ENCODE measurements around the gene SPOCK3. TPM values are rescaled to one million over a fixed set of nuclear protein-coding genes. Genes with fewer than 3 reads are reported as not detected.

The SPOCK3 gene
- total RNA-seq, 2 donors from 2014 or later: not detected

DNA sequence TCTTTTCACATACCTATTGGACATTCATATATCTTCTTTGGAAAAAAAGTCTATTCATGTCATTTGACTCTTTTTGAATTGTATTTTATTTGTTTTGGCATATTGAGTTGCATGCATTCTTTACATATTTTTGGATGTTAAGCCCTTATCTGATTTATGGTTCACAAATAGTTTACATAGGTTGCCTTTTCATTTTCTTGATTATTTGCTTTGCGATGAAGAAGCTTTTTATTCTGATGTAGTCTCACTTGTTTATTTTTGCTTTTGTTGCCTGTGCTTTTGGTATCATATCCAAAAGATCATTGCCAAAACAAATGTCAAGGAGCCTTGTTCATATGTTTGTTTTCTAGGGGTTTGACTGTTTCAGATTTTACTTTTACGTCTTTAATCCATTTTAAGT, 43.9 kb downstream of the SPOCK3 start:
- Histone ChIP-seq H3K36me3 (no peaks in the 10 kb centered on the region), H3K9me3 (no peaks in the 10 kb centered on the region), H3K27ac (no peak overlapping the region), H3K4me3 (no peak overlapping the region), H3K4me1 (no peaks in the 10 kb centered on the region), H3K27me3 (no peaks in the 10 kb centered on the region)
- no peak for DNase-seq (ENCODE audit: low spot score)
- TF ChIP-seq, protein P1, sequence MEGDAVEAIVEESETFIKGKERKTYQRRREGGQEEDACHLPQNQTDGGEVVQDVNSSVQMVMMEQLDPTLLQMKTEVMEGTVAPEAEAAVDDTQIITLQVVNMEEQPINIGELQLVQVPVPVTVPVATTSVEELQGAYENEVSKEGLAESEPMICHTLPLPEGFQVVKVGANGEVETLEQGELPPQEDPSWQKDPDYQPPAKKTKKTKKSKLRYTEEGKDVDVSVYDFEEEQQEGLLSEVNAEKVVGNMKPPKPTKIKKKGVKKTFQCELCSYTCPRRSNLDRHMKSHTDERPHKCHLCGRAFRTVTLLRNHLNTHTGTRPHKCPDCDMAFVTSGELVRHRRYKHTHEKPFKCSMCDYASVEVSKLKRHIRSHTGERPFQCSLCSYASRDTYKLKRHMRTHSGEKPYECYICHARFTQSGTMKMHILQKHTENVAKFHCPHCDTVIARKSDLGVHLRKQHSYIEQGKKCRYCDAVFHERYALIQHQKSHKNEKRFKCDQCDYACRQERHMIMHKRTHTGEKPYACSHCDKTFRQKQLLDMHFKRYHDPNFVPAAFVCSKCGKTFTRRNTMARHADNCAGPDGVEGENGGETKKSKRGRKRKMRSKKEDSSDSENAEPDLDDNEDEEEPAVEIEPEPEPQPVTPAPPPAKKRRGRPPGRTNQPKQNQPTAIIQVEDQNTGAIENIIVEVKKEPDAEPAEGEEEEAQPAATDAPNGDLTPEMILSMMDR (IDR thresholded peaks at IDR 0.05): no peak

DNA sequence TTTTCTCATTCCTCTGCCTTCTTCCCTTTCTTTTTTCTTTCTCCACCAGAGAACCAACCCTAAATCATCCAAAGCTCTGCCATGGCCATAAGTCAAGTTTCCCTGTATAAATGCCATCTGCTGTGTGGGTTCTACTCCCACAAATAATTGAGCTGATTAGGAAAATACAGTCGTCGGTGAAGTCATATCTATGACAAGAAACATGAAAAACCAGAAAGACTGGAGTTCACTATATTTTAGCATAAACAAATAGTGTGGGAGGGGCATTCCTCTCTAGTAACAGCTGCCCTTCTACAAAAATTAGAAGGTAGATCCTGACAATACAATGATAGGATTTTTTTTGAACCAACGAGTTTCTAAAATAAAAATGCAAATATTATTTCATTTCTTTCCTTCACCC, 48.8 kb downstream of the SPOCK3 start:
- Histone ChIP-seq H3K27ac (no peak overlapping the region), H3K4me1 (no peaks in the 10 kb centered on the region), H3K36me3 (no peaks in the 10 kb centered on the region), H3K27me3 (no peaks in the 10 kb centered on the region), H3K9me3 (no peaks in the 10 kb centered on the region), H3K4me3 (no peak overlapping the region)
- no peak for DNase-seq (ENCODE audit: low spot score)
- TF ChIP-seq, protein P1 (IDR thresholded peaks at IDR 0.05): no peak

DNA sequence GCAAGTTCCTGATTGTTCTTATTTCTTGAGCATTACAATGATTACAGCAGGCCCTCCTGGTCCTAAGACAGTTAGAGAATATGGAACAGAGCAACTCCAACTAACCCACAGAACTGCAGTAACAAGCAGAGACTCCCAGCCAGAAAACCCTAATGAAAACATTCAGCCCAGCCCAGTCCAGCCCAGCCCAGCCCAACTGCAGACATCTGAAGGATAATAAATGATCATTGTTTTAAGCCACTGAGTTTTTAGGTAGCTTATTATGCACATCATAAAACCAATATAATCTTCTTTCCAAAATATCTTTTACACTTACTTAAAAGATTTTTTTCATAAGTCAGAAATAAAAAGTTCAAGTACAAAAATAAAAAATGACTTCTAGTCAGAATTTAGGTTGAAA, 51.3 kb downstream of the SPOCK3 start:
- Histone ChIP-seq H3K9me3 (no peaks in the 10 kb centered on the region), H3K36me3 (no peaks in the 10 kb centered on the region), H3K4me3 (no peak overlapping the region), H3K4me1 (no peaks in the 10 kb centered on the region), H3K27me3 (no peaks in the 10 kb centered on the region), H3K27ac (no peak overlapping the region)
- DNase-seq (ENCODE audit: low spot score): no peak
- TF ChIP-seq, protein P1 (IDR thresholded peaks at IDR 0.05): no peak

DNA sequence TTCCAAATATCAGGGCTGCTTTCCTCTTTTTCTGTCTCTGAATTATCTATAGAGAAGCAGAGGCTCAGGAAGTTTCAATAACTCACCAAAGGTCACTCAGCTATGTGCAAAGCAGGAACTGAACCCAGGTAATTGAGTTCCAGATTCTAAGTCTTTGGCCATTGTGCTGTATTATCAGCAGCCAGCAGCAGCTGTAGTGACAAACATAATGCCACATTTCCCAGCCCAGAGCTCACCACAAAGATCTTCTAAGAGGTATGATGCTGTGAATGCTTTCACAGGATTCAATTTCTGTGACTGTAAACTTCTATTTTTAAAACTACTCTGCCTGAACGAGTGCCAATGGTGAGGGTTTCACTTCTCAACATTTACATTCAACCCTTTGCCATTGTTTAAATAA, 56.4 kb downstream of the SPOCK3 start:
- Histone ChIP-seq H3K27ac (no peak overlapping the region), H3K4me3 (no peak overlapping the region), H3K4me1 (no peaks in the 10 kb centered on the region), H3K27me3 (no peaks in the 10 kb centered on the region), H3K9me3 (no peaks in the 10 kb centered on the region), H3K36me3 (no peaks in the 10 kb centered on the region)
- TF ChIP-seq, protein P1 (IDR thresholded peaks at IDR 0.05): no peak
- DNase-seq (ENCODE audit: low spot score): no peak

DNA sequence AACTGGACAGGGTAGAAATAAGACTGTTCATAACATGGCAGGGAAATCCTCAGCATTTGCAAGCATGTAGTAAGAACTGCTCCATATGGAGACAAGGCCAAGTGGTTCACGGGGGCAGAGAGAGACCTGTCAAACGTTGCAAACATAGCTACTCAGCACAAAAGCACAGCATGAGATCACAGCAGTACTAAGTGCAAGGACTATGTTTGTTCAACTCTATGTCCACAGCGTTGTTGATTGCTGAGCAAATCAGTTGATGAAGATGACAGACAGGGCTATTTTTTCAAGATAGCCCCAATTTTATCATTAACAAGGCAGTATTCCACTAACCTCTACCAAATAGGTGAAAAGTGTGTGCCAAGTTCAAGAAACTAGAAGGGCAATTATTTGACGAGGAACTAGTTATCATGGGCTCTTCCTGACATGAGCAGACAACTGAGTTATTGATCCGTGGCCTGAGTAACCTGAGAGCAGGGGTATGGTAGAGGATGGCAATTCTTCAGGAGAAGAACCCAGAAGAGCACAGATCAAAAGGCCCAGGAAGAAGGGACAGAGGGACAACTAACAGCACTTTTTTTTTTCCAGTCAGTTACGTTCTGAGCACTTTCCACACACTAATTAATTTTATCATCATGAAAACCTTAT, 57.4 kb downstream of the SPOCK3 start:
- Histone ChIP-seq H3K27me3 (no peaks in the 10 kb centered on the region), H3K36me3 (no peaks in the 10 kb centered on the region), H3K4me1 (no peaks in the 10 kb centered on the region), H3K9me3 (no peaks in the 10 kb centered on the region), H3K4me3 (no peak overlapping the region), H3K27ac (no peak overlapping the region)
- DNase-seq (ENCODE audit: low spot score): no peak
- TF ChIP-seq, protein P1 (IDR thresholded peaks at IDR 0.05): no peak

DNA sequence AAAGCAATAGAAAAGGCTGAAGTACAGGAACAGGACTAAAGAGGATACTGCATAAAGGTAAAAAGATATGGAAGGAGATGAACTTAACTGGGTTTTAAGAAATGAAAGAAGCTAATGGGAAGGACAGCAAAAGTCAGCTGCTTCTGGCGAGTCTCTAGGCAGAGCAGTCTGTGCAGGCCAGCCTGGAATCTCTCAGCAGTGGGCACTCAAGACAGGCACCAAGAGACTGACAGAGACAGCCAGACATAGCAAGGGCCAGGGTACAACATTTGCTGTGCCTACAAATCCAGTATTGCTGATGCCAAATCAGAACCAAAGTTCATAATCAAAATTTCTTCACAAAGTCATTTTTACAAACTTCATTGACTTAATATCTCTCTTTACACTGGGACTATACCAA, 62.4 kb downstream of the SPOCK3 start:
- H3K4me1 ChIP-seq: no peaks in the 10 kb centered on the region
- no peak for DNase-seq (ENCODE audit: low spot score)
- H3K27ac ChIP-seq: no peak overlapping the region
- no peaks in the 10 kb centered on the region for H3K9me3 ChIP-seq
- H3K27me3 ChIP-seq: no peaks in the 10 kb centered on the region
- TF ChIP-seq, protein P1 (IDR thresholded peaks at IDR 0.05): no peak
- H3K36me3 ChIP-seq: no peaks in the 10 kb centered on the region
- H3K4me3 ChIP-seq: no peak overlapping the region
